ENCODE measurements around the gene MMS22L. TPM values are rescaled to one million over a fixed set of nuclear protein-coding genes. Genes with fewer than 3 reads are reported as not detected.

The MMS22L gene
- total and polyA plus RNA-seq, 10 of the 15 experiments (the other 5 are each of a cell fraction or from before 2014, with no cell fraction given), result 5.0 to 33.9 (median 18.7) TPM

- H2AFZ ChIP-seq (ENCODE audit: control insufficient read depth, low read depth, low read length), result no peak overlapping the region
- intact Hi-C loops (cut with micrococcal nuclease; ENCODE audit: unreplicated experiment), result no loop called here
- SMC1A ChIA-PET (ENCODE audit: uncharacterized antibody, unreplicated experiment), result no interaction called here
- H3K4me3 ChIP-seq, result no peak overlapping the region
- H3K79me2 ChIP-seq (ENCODE audit: control insufficient read depth, insufficient read depth, low read length), result no peaks in the 10 kb centered on the region
- H3K9me3 ChIP-seq (replicated peaks; ENCODE audit: control insufficient read depth, insufficient read depth, low read length), result no peaks in the 10 kb centered on the region; the same call in 2 of the 3 replicates
- POLR2A ChIA-PET, result no interaction called here
- CTCF ChIA-PET, result no interaction called here
- H3K36me3 ChIP-seq (ENCODE audit: control insufficient read depth in 2 of 2, insufficient read depth in 2 of 2, low read length in 1 of 2), result peaks cover 3 to 5% of the 10 kb centered on the region in 2 experiments; a peak in 3 of 4 replicates
- ATAC-seq (no peak), DNase-seq (ENCODE audit: low read depth, low spot score) (no peak), FAIRE-seq (no peak)
- RAD21 ChIA-PET (ENCODE audit: unreplicated experiment), result no interaction called here
- no peaks in the 10 kb centered on the region for H4K20me1 ChIP-seq (ENCODE audit: control insufficient read depth, insufficient read depth)
- no peaks in the 10 kb centered on the region for H3K4me1 ChIP-seq (ENCODE audit: control insufficient read depth, insufficient read depth, low read length)
- no peak overlapping the region for H3K9ac ChIP-seq (ENCODE audit: control insufficient read depth, insufficient read depth, low read length)
- H3K27me3 ChIP-seq (replicated peaks in 1 of 2; ENCODE audit: control insufficient read depth in 2 of 2, insufficient read depth in 2 of 2, low read length in 1 of 2), result no peaks in the 10 kb centered on the region
- in situ Hi-C loops (cut with MboI), result no loop called here
- no peak overlapping the region for H3K4me2 ChIP-seq (ENCODE audit: control insufficient read depth, insufficient read depth)
- no peak overlapping the region for H3K27ac ChIP-seq (ENCODE audit: control insufficient read depth, insufficient read depth)
- 90% methylated on average over 2 of the region's 2 CpGs for WGBS (ENCODE audit: insufficient coverage, insufficient replicate concordance, low lambda C conversion rate, missing lambda C conversion rate)
- TF ChIP-seq CHD2 (IDR thresholded peaks at IDR 0.05; ENCODE audit: borderline replicate concordance, low read depth, low read length) (no peak), STAT3 (IDR thresholded peaks at IDR 0.05; ENCODE audit: low read depth, low read length) (no peak), BCL3 (IDR thresholded peaks at IDR 0.05; ENCODE audit: borderline replicate concordance, insufficient read depth, low read depth, low read length, poor library complexity, severe bottlenecking) (no peak), IRF4 (IDR thresholded peaks at IDR 0.05; ENCODE audit: low read depth, low read length) (no peak), HCFC1 (IDR thresholded peaks at IDR 0.05; ENCODE audit: low read length) (no peak), GATAD2B (conservative IDR thresholded peaks at IDR 0.05; ENCODE audit: low read depth) (no peak), ATF7 (IDR thresholded peaks at IDR 0.05; ENCODE audit: low read depth) (no peak), POU2F2 (IDR thresholded peaks at IDR 0.05; ENCODE audit: borderline replicate concordance, low read depth, low read length) (no peak), NR2C2 (IDR thresholded peaks at IDR 0.05; ENCODE audit: borderline replicate concordance, control insufficient read depth, insufficient read length, low read depth) (no peak), MAX (IDR thresholded peaks at IDR 0.05; ENCODE audit: low read depth, low read length) (no peak), STAT1 (conservative IDR thresholded peaks at IDR 0.05) (no peak), ZNF622 (IDR thresholded peaks at IDR 0.05) (no peak)
- no TSS peak for BruUV-seq (replicated peaks)
These were observed 42.8 kb downstream of the MMS22L start for GRCh38 chr6:97240222-97240621.
